ENCODE measurements around the gene GPC6. TPM values are rescaled to one million over a fixed set of nuclear protein-coding genes. Genes with fewer than 3 reads are reported as not detected.

The GPC6 gene
- total and polyA plus RNA-seq, 2 experiments from 2014 or later = 26.0 to 92.8 TPM

DNA sequence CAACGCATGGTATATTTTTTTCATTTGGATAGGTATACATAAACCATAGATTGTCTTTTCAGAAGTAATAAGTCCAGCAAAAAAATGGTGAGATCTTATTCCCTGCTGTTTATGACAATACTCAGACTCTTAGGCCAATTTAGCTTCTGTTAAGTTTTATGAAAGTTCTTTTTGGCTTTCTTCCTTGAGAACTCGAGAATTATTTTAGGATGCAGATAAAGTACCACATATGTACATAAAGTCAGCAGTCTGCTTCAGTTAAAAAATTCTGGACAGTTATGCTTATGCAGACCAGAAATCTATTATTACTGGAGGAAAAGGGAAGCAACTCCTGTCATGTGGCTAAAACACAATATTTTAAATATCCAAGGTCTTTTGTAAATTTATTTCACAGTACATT lies 422.9 kb downstream of the GPC6 start:
- no peaks in the 10 kb centered on the region for H4K20me1 ChIP-seq (ENCODE audit: insufficient read depth, poor library complexity, severe bottlenecking)
- no peak overlapping the region for H3K4me2 ChIP-seq
- 94% methylated on average over 2 of the region's 2 CpGs for WGBS (ENCODE audit: low lambda C conversion rate, missing lambda C conversion rate)
- no peak overlapping the region for H3K27ac ChIP-seq
- TF ChIP-seq EZH2phosphoT487 (IDR thresholded peaks at IDR 0.05; ENCODE audit: low read depth, severe bottlenecking, unreplicated experiment) = no peak
- TF ChIP-seq EZH2 (IDR thresholded peaks at IDR 0.05; ENCODE audit: borderline replicate concordance) = no peak
- TF ChIP-seq, protein P1, sequence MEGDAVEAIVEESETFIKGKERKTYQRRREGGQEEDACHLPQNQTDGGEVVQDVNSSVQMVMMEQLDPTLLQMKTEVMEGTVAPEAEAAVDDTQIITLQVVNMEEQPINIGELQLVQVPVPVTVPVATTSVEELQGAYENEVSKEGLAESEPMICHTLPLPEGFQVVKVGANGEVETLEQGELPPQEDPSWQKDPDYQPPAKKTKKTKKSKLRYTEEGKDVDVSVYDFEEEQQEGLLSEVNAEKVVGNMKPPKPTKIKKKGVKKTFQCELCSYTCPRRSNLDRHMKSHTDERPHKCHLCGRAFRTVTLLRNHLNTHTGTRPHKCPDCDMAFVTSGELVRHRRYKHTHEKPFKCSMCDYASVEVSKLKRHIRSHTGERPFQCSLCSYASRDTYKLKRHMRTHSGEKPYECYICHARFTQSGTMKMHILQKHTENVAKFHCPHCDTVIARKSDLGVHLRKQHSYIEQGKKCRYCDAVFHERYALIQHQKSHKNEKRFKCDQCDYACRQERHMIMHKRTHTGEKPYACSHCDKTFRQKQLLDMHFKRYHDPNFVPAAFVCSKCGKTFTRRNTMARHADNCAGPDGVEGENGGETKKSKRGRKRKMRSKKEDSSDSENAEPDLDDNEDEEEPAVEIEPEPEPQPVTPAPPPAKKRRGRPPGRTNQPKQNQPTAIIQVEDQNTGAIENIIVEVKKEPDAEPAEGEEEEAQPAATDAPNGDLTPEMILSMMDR (IDR thresholded peaks at IDR 0.05; ENCODE audit: poor library complexity) = no peak
- no peaks in the 10 kb centered on the region for H3K79me2 ChIP-seq
- H3K9me3 ChIP-seq (ENCODE audit: low read depth) = no peaks in the 10 kb centered on the region
- no peaks in the 10 kb centered on the region for H3K9me2 ChIP-seq (replicated peaks; ENCODE audit: insufficient read depth)
- no peak overlapping the region for H3K4me3 ChIP-seq
- H3K4me1 ChIP-seq (ENCODE audit: insufficient read depth) = no peaks in the 10 kb centered on the region
- H3K36me3 ChIP-seq (replicated peaks; ENCODE audit: insufficient read depth, low read depth) = no peaks in the 10 kb centered on the region
- H2AFZ ChIP-seq = no peak overlapping the region
- DNase-seq (ENCODE audit: low spot score) = no peak
- H3K27me3 ChIP-seq = no peaks in the 10 kb centered on the region

- Histone ChIP-seq H3K36me3 (replicated peaks; ENCODE audit: insufficient read depth, low read depth) (peaks cover 4% of the 10 kb centered on the region), H3K27me3 (no peaks in the 10 kb centered on the region), H3K9me3 (ENCODE audit: low read depth) (no peaks in the 10 kb centered on the region), H3K79me2 (no peaks in the 10 kb centered on the region), H3K9me2 (replicated peaks; ENCODE audit: insufficient read depth) (no peaks in the 10 kb centered on the region), H4K20me1 (ENCODE audit: insufficient read depth, poor library complexity, severe bottlenecking) (no peaks in the 10 kb centered on the region), H2AFZ (no peak overlapping the region), H3K4me2 (no peak overlapping the region), H3K4me1 (ENCODE audit: insufficient read depth) (no peaks in the 10 kb centered on the region), H3K4me3 (no peak overlapping the region), H3K27ac (no peak overlapping the region)
- TF ChIP-seq EZH2 (IDR thresholded peaks at IDR 0.05; ENCODE audit: borderline replicate concordance) = no peak
- no peak for TF ChIP-seq EZH2phosphoT487 (IDR thresholded peaks at IDR 0.05; ENCODE audit: low read depth, severe bottlenecking, unreplicated experiment)
- TF ChIP-seq, protein P1 (IDR thresholded peaks at IDR 0.05; ENCODE audit: poor library complexity) = no peak
- 97% methylated on average over 3 of the region's 3 CpGs for WGBS (ENCODE audit: low lambda C conversion rate, missing lambda C conversion rate)
- no peak for DNase-seq (ENCODE audit: low spot score)
These were observed 427.2 kb downstream of the GPC6 start for GRCh38 chr13:93653776-93654175.

DNA sequence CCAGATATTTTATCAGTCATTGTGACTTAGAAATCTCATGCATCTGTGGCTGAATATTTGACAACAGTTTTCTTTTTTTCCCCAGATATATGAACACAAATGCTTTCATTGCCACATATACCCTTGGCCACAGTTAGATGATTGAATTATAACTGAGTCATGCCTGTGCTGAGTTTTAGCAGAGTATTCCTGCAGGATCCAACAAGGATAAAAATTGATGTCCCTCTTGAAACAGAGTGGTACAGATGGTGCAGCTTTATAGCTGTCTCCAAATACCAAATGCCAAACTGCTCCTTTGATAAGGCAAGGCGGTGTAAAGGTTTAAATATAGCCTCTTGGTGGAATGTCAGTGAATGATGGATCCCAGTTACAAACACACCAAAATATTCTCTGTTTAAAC lies 428.5 kb downstream of the GPC6 start:
- Histone ChIP-seq H3K79me2 (no peaks in the 10 kb centered on the region), H3K4me1 (ENCODE audit: insufficient read depth) (no peaks in the 10 kb centered on the region), H3K27ac (no peak overlapping the region), H3K4me2 (no peak overlapping the region), H4K20me1 (ENCODE audit: insufficient read depth, poor library complexity, severe bottlenecking) (no peaks in the 10 kb centered on the region), H3K27me3 (no peaks in the 10 kb centered on the region), H3K4me3 (no peak overlapping the region), H3K36me3 (replicated peaks; ENCODE audit: insufficient read depth, low read depth) (peaks cover 4% of the 10 kb centered on the region), H3K9me3 (ENCODE audit: low read depth) (no peaks in the 10 kb centered on the region), H3K9me2 (replicated peaks; ENCODE audit: insufficient read depth) (no peaks in the 10 kb centered on the region), H2AFZ (no peak overlapping the region)
- DNase-seq (ENCODE audit: low spot score) = no peak
- TF ChIP-seq, protein P1 (IDR thresholded peaks at IDR 0.05; ENCODE audit: poor library complexity) = no peak
- TF ChIP-seq EZH2phosphoT487 (IDR thresholded peaks at IDR 0.05; ENCODE audit: low read depth, severe bottlenecking, unreplicated experiment) = no peak
- TF ChIP-seq EZH2 (IDR thresholded peaks at IDR 0.05; ENCODE audit: borderline replicate concordance) = no peak
- 55% methylated on average over 1 of the region's 1 CpG for WGBS (ENCODE audit: low lambda C conversion rate, missing lambda C conversion rate)
